PC-3 (cell line): ENCODE measurements around the gene CBFA2T2. TPM values are rescaled to one million over a fixed set of nuclear protein-coding genes. Genes with fewer than 3 reads are reported as not detected.

Experiments
- ATAC-seq: fragments of 200-7000 bp; cut with Tn5 transposase; 2 replicates; pipeline ENCODE4 v1.9.1; 2020; ENCODE audit warnings: mild to moderate bottlenecking, moderate library complexity
- BruUV-seq: library from RNA; stranded (reverse); fragments of 400-500 nt; replicated peaks from 2 replicates; lab custom pipeline; 2021; lab: Mats Ljungman, UMichigan
- CTCF ChIA-PET: fragments of 300-600 bp; sonication (Branson Sonifier 250); formaldehyde crosslinking; loops from one replicate; lab custom pipeline; 2022; ENCODE audit warnings: antibody characterized with exemption; lab: Charles Lee
- POLR2A ChIA-PET: fragments of 300-600 bp; sonication (Branson Sonifier 250); formaldehyde crosslinking; loops from one replicate; lab custom pipeline; 2022; ENCODE audit warnings: antibody characterized with exemption; ENCODE audit not compliant: unreplicated experiment; lab: Charles Lee
- DNase-seq: peaks from one replicate; pipeline ENCODE4 v3.0.0-alpha.2; 2015
- H2AFZ ChIP-seq: fragments of 300-600 bp; sonication (generic); 2 replicates; pipeline ENCODE4 v1.6.0; 2016; ENCODE audit warnings: antibody characterized with exemption, low read length
- H3F3A ChIP-seq: fragments of 300-600 bp; sonication (generic); one replicate; pipeline ENCODE4 v1.6.0; 2017; ENCODE audit warnings: antibody characterized with exemption, low read length, control low read depth, mild to moderate bottlenecking; ENCODE audit not compliant: unreplicated experiment
- H3K27ac ChIP-seq: fragments of 300-600 bp; sonication (generic); 2 replicates; pipeline ENCODE4 v1.5.1; 2016; ENCODE audit warnings: mild to moderate bottlenecking, low read length
- H3K27me3 ChIP-seq: fragments of 300-600 bp; sonication (generic); 2 replicates; pipeline ENCODE4 v1.6.1; 2016; ENCODE audit warnings: low read length, mixed read lengths
- H3K36me3 ChIP-seq: fragments of 300-600 bp; sonication (generic); 2 replicates; pipeline ENCODE4 v1.6.1; 2016; ENCODE audit warnings: low read depth, mixed run types, low read length, mixed read lengths
- H3K4me1 ChIP-seq: fragments of 300-600 bp; sonication (generic); 2 replicates; pipeline ENCODE4 v1.5.1; 2016; ENCODE audit warnings: low read length; ENCODE audit not compliant: insufficient read depth
- H3K4me2 ChIP-seq: fragments of 300-600 bp; sonication (generic); 2 replicates; pipeline ENCODE4 v1.6.0; 2016; ENCODE audit warnings: low read length
- H3K4me3 ChIP-seq: fragments of 300-600 bp; sonication (generic); 2 replicates; pipeline ENCODE4 v1.5.1; 2016; ENCODE audit warnings: mild to moderate bottlenecking, low read length, mixed read lengths
- H3K79me2 ChIP-seq: fragments of 300-600 bp; sonication (generic); 2 replicates; pipeline ENCODE4 v1.6.1; 2017; ENCODE audit warnings: low read length, mixed read lengths
- H3K9ac ChIP-seq: fragments of 300-600 bp; sonication (generic); 2 replicates; pipeline ENCODE4 v1.6.0; 2016; ENCODE audit warnings: mild to moderate bottlenecking, low read length
- H3K9me2 ChIP-seq: fragments of 300-600 bp; sonication (generic); replicated peaks from 2 replicates; pipeline ENCODE4 v1.6.1; 2016; ENCODE audit warnings: mixed run types, low read length, mixed read lengths
- H3K9me3 ChIP-seq: fragments of 300-600 bp; sonication (generic); 2 replicates; pipeline ENCODE4 v1.6.1; 2016; ENCODE audit warnings: low read length, mixed read lengths
- H4K20me1 ChIP-seq: fragments of 300-600 bp; sonication (generic); 2 replicates; pipeline ENCODE4 v1.6.1; 2016; ENCODE audit warnings: low read length, mixed read lengths
- EZH2 ChIP-seq: fragments of 300-600 bp; sonication (generic); IDR thresholded peaks from one replicate; pipeline ENCODE4 v1.6.1; 2017; ENCODE audit warnings: antibody characterized with exemption, mild to moderate bottlenecking, low read length; ENCODE audit not compliant: unreplicated experiment
- EZH2phosphoT487 ChIP-seq: fragments of 300-600 bp; sonication (generic); IDR thresholded peaks from 2 replicates; pipeline ENCODE4 v1.6.1; 2018; ENCODE audit warnings: mild to moderate bottlenecking, antibody characterized with exemption, low read length, borderline replicate concordance
- intact Hi-C: fragments of 100-400 bp; cut with micrococcal nuclease; formaldehyde crosslinking; loops from 2 replicates; pipeline ENCODE4 v1.9.0; 2023
- total RNA-seq: library from RNA; depleted of rRNA; stranded (reverse); fragments of >200 nt; gene quantifications from 2 replicates; pipeline ENCODE4 v1.2.3, GENCODE V29; 2014
- TF ChIP-seq, protein P1 (sequence below): fragments of 300-600 bp; sonication (generic); conservative IDR thresholded peaks from 2 replicates; pipeline ENCODE4 v1.5.1; 2017; ENCODE audit warnings: antibody characterized with exemption, low read depth, mild to moderate bottlenecking, low read length

CBFA2T2 gene
- total RNA-seq, 1 experiment from 2014 or later = 9.7 TPM

DNA sequence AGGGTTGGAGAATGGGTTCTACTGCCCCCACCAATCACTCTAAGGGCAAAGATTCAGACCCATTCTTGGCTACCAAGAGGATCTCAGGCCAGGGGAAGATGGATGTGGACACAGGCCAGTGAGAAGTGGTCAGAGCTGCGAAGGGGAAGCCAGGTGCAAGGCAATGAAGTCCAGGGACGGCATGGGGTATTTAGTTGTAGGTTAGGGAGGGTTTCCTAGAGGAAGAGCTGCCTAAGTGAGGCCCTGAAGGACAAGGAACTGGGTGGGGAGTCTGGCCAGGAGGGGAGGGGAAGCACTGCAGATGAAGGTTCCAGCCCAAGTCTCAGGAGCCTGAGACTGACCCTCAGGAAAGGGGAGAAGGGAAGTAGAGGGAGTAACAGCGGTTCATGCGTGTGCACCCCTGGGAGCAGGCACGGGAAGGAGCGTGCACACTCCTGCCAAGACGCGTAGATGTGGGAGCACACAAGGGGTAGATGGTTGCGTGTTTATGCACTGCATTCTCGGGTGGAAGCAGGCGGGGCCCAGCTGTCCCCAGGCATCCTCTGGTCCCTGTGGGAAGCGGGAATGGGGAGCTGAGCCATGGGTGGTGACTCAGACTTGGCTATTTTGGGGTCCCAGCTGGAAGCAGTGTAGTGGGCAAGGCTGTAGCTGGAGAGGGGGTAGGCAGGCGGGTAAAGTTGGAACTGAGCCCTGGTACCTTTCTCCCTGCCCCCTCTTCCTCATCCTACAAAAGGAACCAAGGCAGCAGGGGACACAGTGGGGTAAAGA lies 180.2 kb downstream of the CBFA2T2 start:
- CTCF ChIA-PET = no interaction called here
- TF ChIP-seq, protein P1, sequence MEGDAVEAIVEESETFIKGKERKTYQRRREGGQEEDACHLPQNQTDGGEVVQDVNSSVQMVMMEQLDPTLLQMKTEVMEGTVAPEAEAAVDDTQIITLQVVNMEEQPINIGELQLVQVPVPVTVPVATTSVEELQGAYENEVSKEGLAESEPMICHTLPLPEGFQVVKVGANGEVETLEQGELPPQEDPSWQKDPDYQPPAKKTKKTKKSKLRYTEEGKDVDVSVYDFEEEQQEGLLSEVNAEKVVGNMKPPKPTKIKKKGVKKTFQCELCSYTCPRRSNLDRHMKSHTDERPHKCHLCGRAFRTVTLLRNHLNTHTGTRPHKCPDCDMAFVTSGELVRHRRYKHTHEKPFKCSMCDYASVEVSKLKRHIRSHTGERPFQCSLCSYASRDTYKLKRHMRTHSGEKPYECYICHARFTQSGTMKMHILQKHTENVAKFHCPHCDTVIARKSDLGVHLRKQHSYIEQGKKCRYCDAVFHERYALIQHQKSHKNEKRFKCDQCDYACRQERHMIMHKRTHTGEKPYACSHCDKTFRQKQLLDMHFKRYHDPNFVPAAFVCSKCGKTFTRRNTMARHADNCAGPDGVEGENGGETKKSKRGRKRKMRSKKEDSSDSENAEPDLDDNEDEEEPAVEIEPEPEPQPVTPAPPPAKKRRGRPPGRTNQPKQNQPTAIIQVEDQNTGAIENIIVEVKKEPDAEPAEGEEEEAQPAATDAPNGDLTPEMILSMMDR = no peak
- TF ChIP-seq EZH2phosphoT487 = no peak
- no peak for TF ChIP-seq EZH2
- Histone ChIP-seq H3F3A (peaks cover under 1% of the 10 kb centered on the region), H3K9me2 (no peaks in the 10 kb centered on the region), H2AFZ (no peak overlapping the region), H3K79me2 (peaks cover 31% of the 10 kb centered on the region), H3K27me3 (no peaks in the 10 kb centered on the region), H3K36me3 (peaks cover 14% of the 10 kb centered on the region; the same call in 1 of the 2 replicates), H3K4me3 (no peak overlapping the region), H3K9ac (no peak overlapping the region), H3K4me1 (peaks cover 29% of the 10 kb centered on the region), H4K20me1 (no peaks in the 10 kb centered on the region), H3K4me2 (no peak overlapping the region), H3K27ac (no peak overlapping the region), H3K9me3 (no peaks in the 10 kb centered on the region)
- POLR2A ChIA-PET = no interaction called here
- no peak for DNase-seq
- no peak for ATAC-seq
- BruUV-seq = no TSS peak
- intact Hi-C loops = loop anchor here (5.0 kb wide), 2 partner anchors 62 to 213 kb away; partner anchors contain the start of gene ZNF341

DNA sequence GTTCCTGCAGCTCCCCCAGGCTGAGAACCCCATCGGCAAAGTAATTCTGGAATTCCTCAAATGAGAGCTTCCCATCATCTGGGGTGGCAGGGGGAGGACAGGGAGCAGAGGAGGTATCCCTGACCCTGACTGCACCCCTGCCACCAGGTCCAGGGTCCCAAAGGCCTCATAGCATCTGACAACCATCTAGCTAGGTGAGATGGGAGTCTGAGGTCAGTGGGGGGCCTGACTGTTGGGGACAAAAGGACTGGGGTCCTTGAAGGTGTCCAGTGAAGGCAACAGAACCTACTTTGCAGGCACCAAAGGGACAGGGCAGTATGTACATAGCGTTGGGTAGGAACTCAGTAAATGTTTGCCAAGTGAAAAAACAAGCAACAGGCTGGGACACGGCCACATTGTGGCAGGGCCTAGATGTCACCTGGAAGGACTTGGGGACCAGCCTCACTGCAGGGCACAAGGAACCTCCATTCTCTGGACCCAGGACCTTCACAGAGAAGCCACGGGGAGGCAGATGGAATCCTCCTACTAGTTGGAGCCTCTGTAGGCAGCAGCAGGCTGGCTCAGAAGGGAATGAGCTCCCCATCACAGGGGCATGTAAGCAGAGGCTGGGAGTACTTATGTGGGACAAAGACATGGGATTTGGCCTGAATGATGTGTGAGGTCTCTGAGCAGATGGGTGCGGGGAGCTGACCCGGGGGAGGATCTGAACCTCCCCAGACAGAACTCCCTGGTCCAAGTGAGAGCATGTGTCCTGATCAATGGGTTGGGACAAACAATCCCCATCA lies 181.0 kb downstream of the CBFA2T2 start:
- H3K4me2 ChIP-seq = no peak overlapping the region
- CTCF ChIA-PET = interaction anchor here (0.6 kb wide), 1 partner anchor 697 kb away, joined by 3 read pairs; no protein-coding TSS in a partner anchor
- intact Hi-C loops = loop anchor here (5.0 kb wide), 1 partner anchor 61 kb away; the partner anchor contains the start of gene ZNF341
- no peak for DNase-seq
- H3K36me3 ChIP-seq = peaks cover 14% of the 10 kb centered on the region; the same call in 1 of the 2 replicates
- POLR2A ChIA-PET = no interaction called here
- H3K9ac ChIP-seq = no peak overlapping the region
- no peak overlapping the region for H3K4me3 ChIP-seq
- peaks cover 31% of the 10 kb centered on the region for H3K79me2 ChIP-seq
- TF ChIP-seq EZH2 (no peak), EZH2phosphoT487 (no peak)
- H3K27ac ChIP-seq = no peak overlapping the region
- H3K27me3 ChIP-seq = no peaks in the 10 kb centered on the region
- no peaks in the 10 kb centered on the region for H3K9me2 ChIP-seq
- no peak overlapping the region for H2AFZ ChIP-seq
- H3K4me1 ChIP-seq = peaks cover 31% of the 10 kb centered on the region
- no TSS peak for BruUV-seq
- H3F3A ChIP-seq = peaks cover 5% of the 10 kb centered on the region
- H4K20me1 ChIP-seq = no peaks in the 10 kb centered on the region
- H3K9me3 ChIP-seq = no peaks in the 10 kb centered on the region
- no peak for ATAC-seq

DNA sequence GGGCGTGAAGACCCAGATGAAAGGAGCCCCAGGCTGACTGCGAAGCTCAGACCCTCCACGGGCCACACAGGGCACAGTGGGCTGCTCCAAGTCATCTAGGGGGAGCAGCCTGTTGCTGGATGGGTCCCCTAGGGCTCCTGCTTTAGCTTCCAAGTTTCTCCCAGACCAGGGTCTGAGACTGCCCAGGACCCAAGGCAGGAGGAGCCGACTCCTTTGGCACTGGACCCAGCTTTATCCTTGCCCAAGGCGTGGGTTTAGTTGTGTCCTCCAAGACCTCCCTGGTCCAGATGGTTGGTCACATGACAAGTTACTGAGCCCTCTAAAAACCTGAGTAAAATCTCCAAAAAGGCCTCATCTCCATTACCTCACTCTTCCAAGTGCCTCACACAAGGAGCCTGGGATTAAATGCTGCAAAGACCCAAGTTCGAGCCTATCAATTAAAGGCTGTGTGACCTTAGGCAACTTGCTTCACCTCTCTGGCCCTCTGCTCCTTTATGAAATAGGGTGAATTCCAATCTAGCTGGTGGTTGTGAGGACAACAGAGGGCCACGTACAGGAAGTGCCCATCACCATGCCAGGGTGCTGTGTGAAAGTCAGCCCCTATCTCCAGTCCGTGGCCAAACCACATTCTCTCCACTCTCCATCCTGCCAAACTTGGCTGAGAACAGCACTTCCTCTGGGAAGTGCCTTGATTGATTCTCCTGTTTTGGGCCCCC lies 181.8 kb downstream of the CBFA2T2 start:
- DNase-seq (no peak), ATAC-seq (no peak)
- H3K27me3 ChIP-seq = no peaks in the 10 kb centered on the region
- no peak overlapping the region for H2AFZ ChIP-seq
- no peak overlapping the region for H3K9ac ChIP-seq
- no peak overlapping the region for H3K27ac ChIP-seq
- H3K4me1 ChIP-seq = peaks cover 31% of the 10 kb centered on the region
- H4K20me1 ChIP-seq = no peaks in the 10 kb centered on the region
- POLR2A ChIA-PET = no interaction called here
- intact Hi-C loops = loop anchor here (5.0 kb wide), 1 partner anchor 61 kb away; the partner anchor contains the start of gene ZNF341
- BruUV-seq = TSS peak; percentile 29
- H3K4me2 ChIP-seq = peak overlapping the region; percentile 88
- no peaks in the 10 kb centered on the region for H3K9me2 ChIP-seq
- no peak for TF ChIP-seq EZH2
- TF ChIP-seq EZH2phosphoT487 = no peak
- TF ChIP-seq, protein P1 = no peak
- H3K36me3 ChIP-seq = peaks cover 14% of the 10 kb centered on the region
- CTCF ChIA-PET = interaction anchor here (0.5 to 0.6 kb wide), 2 partner anchors 614 to 696 kb away, joined by 3 to 7 read pairs; no protein-coding TSS in a partner anchor
- H3F3A ChIP-seq = peaks cover 5% of the 10 kb centered on the region
- H3K79me2 ChIP-seq = peaks cover 31% of the 10 kb centered on the region
- H3K9me3 ChIP-seq = no peaks in the 10 kb centered on the region
- H3K4me3 ChIP-seq = no peak overlapping the region
